ENCODE data around the gene DHDH.
"Not testable (repeated sequence)": the region's sequence is repeated elsewhere in the genome, so short reads cannot be mapped to it uniquely, and the experiment has no call there.

The DHDH gene

GRCh38 chr19:48925890-48926289 lies 7.6 kb upstream of the DHDH start:
- H3K9me3 Mint-ChIP-seq, result not testable (repeated sequence)

GRCh38 chr19:48926909-48927308 lies 6.6 kb upstream of the DHDH start:
- no peak for ATAC-seq
- Mint-ChIP-seq H3K4me3 (no peak overlapping the region), H3K27me3 (no peaks in the 10 kb centered on the region), H3K9me3 (no peaks in the 10 kb centered on the region), H3K36me3 (peaks cover 11% of the 10 kb centered on the region), H3K27ac (no peak overlapping the region), H3K4me1 (no peaks in the 10 kb centered on the region)

More at GRCh38 chr19:48925890-48926289, 7.6 kb upstream of the DHDH start:
- not testable (repeated sequence) for H3K27ac Mint-ChIP-seq, H3K4me3 Mint-ChIP-seq, ATAC-seq, H3K27me3 Mint-ChIP-seq, H3K4me1 Mint-ChIP-seq
- H3K36me3 Mint-ChIP-seq, result peaks cover 19% of the 10 kb centered on the region

GRCh38 chr19:48927692-48928091 lies 5.8 kb upstream of the DHDH start:
- not testable (repeated sequence) for H3K4me1 Mint-ChIP-seq, H3K9me3 Mint-ChIP-seq, H3K27me3 Mint-ChIP-seq, H3K4me3 Mint-ChIP-seq, H3K36me3 Mint-ChIP-seq, ATAC-seq, H3K27ac Mint-ChIP-seq

GRCh38 chr19:48928164-48929025 lies 5.1 kb upstream of the DHDH start:
- Mint-ChIP-seq H3K27ac (no peak overlapping the region), H3K4me3 (no peak overlapping the region), H3K4me1 (peaks cover 5% of the 10 kb centered on the region), H3K27me3 (no peaks in the 10 kb centered on the region), H3K9me3 (no peaks in the 10 kb centered on the region), H3K36me3 (peaks cover under 1% of the 10 kb centered on the region)
- ATAC-seq, result no peak

GRCh38 chr19:48934837-48935236 lies 1.3 kb downstream of the DHDH start:
- Mint-ChIP-seq H3K9me3 (no peaks in the 10 kb centered on the region), H3K36me3 (no peaks in the 10 kb centered on the region), H3K27ac (no peak overlapping the region), H3K27me3 (peaks cover 9% of the 10 kb centered on the region), H3K4me1 (peaks cover 18% of the 10 kb centered on the region), H3K4me3 (no peak overlapping the region)
- ATAC-seq, result no peak

- Mint-ChIP-seq H3K9me3 (no peaks in the 10 kb centered on the region), H3K36me3 (no peaks in the 10 kb centered on the region), H3K4me3 (no peak overlapping the region), H3K4me1 (peaks cover 18% of the 10 kb centered on the region), H3K27me3 (peaks cover 9% of the 10 kb centered on the region), H3K27ac (no peak overlapping the region)
- ATAC-seq, result no peak
Measured at GRCh38 chr19:48935864-48936263, 2.4 kb downstream of the DHDH start.

- no peaks in the 10 kb centered on the region for H3K36me3 Mint-ChIP-seq
- H3K27ac Mint-ChIP-seq, result no peak overlapping the region
- no peak overlapping the region for H3K4me3 Mint-ChIP-seq
- no peak for ATAC-seq
- H3K4me1 Mint-ChIP-seq, result peaks cover 14% of the 10 kb centered on the region
- peaks cover 9% of the 10 kb centered on the region for H3K27me3 Mint-ChIP-seq
- no peaks in the 10 kb centered on the region for H3K9me3 Mint-ChIP-seq
Measured at GRCh38 chr19:48938256-48938655, 4.8 kb downstream of the DHDH start.

GRCh38 chr19:48940902-48941301 lies 7.4 kb downstream of the DHDH start:
- ATAC-seq, result no peak
- Mint-ChIP-seq H3K4me3 (no peak overlapping the region), H3K4me1 (no peaks in the 10 kb centered on the region), H3K9me3 (no peaks in the 10 kb centered on the region), H3K27me3 (peaks cover 9% of the 10 kb centered on the region), H3K36me3 (no peaks in the 10 kb centered on the region), H3K27ac (no peak overlapping the region)

GRCh38 chr19:48943081-48943480 lies 9.6 kb downstream of the DHDH start:
- Mint-ChIP-seq H3K9me3 (no peaks in the 10 kb centered on the region), H3K36me3 (no peaks in the 10 kb centered on the region), H3K4me1 (no peaks in the 10 kb centered on the region), H3K27me3 (peaks cover 9% of the 10 kb centered on the region), H3K27ac (no peak overlapping the region), H3K4me3 (no peak overlapping the region)
- ATAC-seq, result no peak

- no peaks in the 10 kb centered on the region for H3K36me3 Mint-ChIP-seq
- no peak overlapping the region for H3K27ac Mint-ChIP-seq
- no peaks in the 10 kb centered on the region for H3K4me1 Mint-ChIP-seq
- H3K4me3 Mint-ChIP-seq, result no peak overlapping the region
- H3K27me3 Mint-ChIP-seq, result no peaks in the 10 kb centered on the region
- peaks cover 3% of the 10 kb centered on the region for H3K9me3 Mint-ChIP-seq
- no peak for ATAC-seq
Measured at GRCh38 chr19:48945415-48945814, 11.9 kb downstream of the DHDH start.

- no peaks in the 10 kb centered on the region for H3K36me3 Mint-ChIP-seq
- H3K27ac Mint-ChIP-seq, result no peak overlapping the region
- peaks cover 3% of the 10 kb centered on the region for H3K9me3 Mint-ChIP-seq
- ATAC-seq, result no peak
- H3K27me3 Mint-ChIP-seq, result no peaks in the 10 kb centered on the region
- no peaks in the 10 kb centered on the region for H3K4me1 Mint-ChIP-seq
- H3K4me3 Mint-ChIP-seq, result no peak overlapping the region
Measured at GRCh38 chr19:48945817-48946216, 12.3 kb downstream of the DHDH start.

GRCh38 chr19:48946463-48947257 lies 13.2 kb downstream of the DHDH start:
- H3K27ac Mint-ChIP-seq, result no peak overlapping the region
- H3K27me3 Mint-ChIP-seq, result no peaks in the 10 kb centered on the region
- peaks cover 3% of the 10 kb centered on the region for H3K9me3 Mint-ChIP-seq
- H3K4me1 Mint-ChIP-seq, result no peaks in the 10 kb centered on the region
- ATAC-seq, result no peak
- H3K36me3 Mint-ChIP-seq, result no peaks in the 10 kb centered on the region
- no peak overlapping the region for H3K4me3 Mint-ChIP-seq

GRCh38 chr19:48947258-48947542 lies 13.7 kb downstream of the DHDH start:
- Mint-ChIP-seq H3K4me1 (no peaks in the 10 kb centered on the region), H3K27ac (no peak overlapping the region)

GRCh38 chr19:48950159-48950558 lies 16.7 kb downstream of the DHDH start:
- Mint-ChIP-seq H3K27ac (no peak overlapping the region), H3K4me3 (no peak overlapping the region), H3K36me3 (no peaks in the 10 kb centered on the region), H3K27me3 (no peaks in the 10 kb centered on the region), H3K9me3 (peaks cover 3% of the 10 kb centered on the region), H3K4me1 (peaks cover 1% of the 10 kb centered on the region)
- no peak for ATAC-seq

More at GRCh38 chr19:48947258-48947542, 13.7 kb downstream of the DHDH start:
- ATAC-seq, result no peak
- Mint-ChIP-seq H3K9me3 (peaks cover 3% of the 10 kb centered on the region), H3K36me3 (no peaks in the 10 kb centered on the region), H3K4me3 (no peak overlapping the region), H3K27me3 (no peaks in the 10 kb centered on the region)

GRCh38 chr19:48950830-48951519 lies 17.5 kb downstream of the DHDH start:
- Mint-ChIP-seq H3K9me3 (peaks cover 3% of the 10 kb centered on the region), H3K36me3 (peaks cover 3% of the 10 kb centered on the region), H3K27me3 (no peaks in the 10 kb centered on the region), H3K27ac (no peak overlapping the region), H3K4me3 (no peak overlapping the region), H3K4me1 (peaks cover 9% of the 10 kb centered on the region)
- ATAC-seq, result no peak

All from stimulated activated memory B cell treated with anti-CD40 and anti-IgM and Interleukin-4, amounts not matched to agents 10 μg/mL and 1 μg/mL and 100 μg/mL, for 72 hours (primary cell).